IMR-90 (cell line): ENCODE results near the gene BDH1.

Source experiments
- BHLHE40 ChIP-seq: fragments of 150-350 bp; IDR thresholded peaks from 2 replicates; pipeline ENCODE4 v1.6.1; 2016; ENCODE audit warnings: mild to moderate bottlenecking, low read depth, low read length
- CTCF ChIP-seq: conservative IDR thresholded peaks from 2 replicates; pipeline ENCODE4 v1.5.1; 2012; ENCODE audit warnings: mild to moderate bottlenecking, low read depth, low read length, improper control_type of control experiment
- MAZ ChIP-seq: IDR thresholded peaks from 2 replicates; pipeline ENCODE4 v1.6.1; 2012; ENCODE audit warnings: low read depth, mild to moderate bottlenecking, low read length, improper control_type of control experiment, moderate library complexity, borderline replicate concordance
- NFE2L2 ChIP-seq: fragments of 150-350 bp; IDR thresholded peaks from 2 replicates; pipeline ENCODE4 v1.6.1; 2016; ENCODE audit warnings: low read depth, mild to moderate bottlenecking, low read length
- POLR2A ChIP-seq: IDR thresholded peaks from 2 replicates; pipeline ENCODE4 v1.6.1; 2012; ENCODE audit warnings: mild to moderate bottlenecking, low read depth, low read length
- RAD21 ChIP-seq: IDR thresholded peaks from 2 replicates; pipeline ENCODE4 v1.6.1; 2012; ENCODE audit warnings: low read length, improper control_type of control experiment
- RCOR1 ChIP-seq: IDR thresholded peaks from 2 replicates; pipeline ENCODE4 v1.6.1; 2012; ENCODE audit warnings: mild to moderate bottlenecking, low read length, improper control_type of control experiment; ENCODE audit not compliant: insufficient replicate concordance
- RFX5 ChIP-seq: IDR thresholded peaks from 2 replicates; pipeline ENCODE4 v1.8.0; 2012; ENCODE audit warnings: low read depth, mild to moderate bottlenecking, low read length, moderate library complexity
- SMC3 ChIP-seq: fragments of 150-350 bp; IDR thresholded peaks from 2 replicates; pipeline ENCODE4 v1.6.1; 2016; ENCODE audit warnings: low read depth, mild to moderate bottlenecking, antibody characterized with exemption, low read length, moderate library complexity
- USF2 ChIP-seq: fragments of 150-350 bp; IDR thresholded peaks from 2 replicates; pipeline ENCODE4 v1.6.1; 2017; ENCODE audit warnings: mild to moderate bottlenecking, antibody characterized with exemption, low read length, low read depth

GRCh38 chr3:197475514-197475913 is 80.3 kb downstream of the BDH1 start:
- TF ChIP-seq POLR2A: no peak
- TF ChIP-seq CTCF: no peak
- TF ChIP-seq RCOR1: no peak
- TF ChIP-seq NFE2L2: no peak
- no peak for TF ChIP-seq MAZ
- TF ChIP-seq USF2: no peak
- TF ChIP-seq RAD21: no peak
- no peak for TF ChIP-seq BHLHE40
- no peak for TF ChIP-seq RFX5
- no peak for TF ChIP-seq SMC3
